Suppressor macrophage (primary cell): ENCODE data around the gene GLB1L2.

Experiments used
- DNase-seq, 4 experiments: peaks; one replicate each; pipeline ENCODE4 v3.0.0-alpha.2; 2020 to 2022

Gene GLB1L2

GRCh38 chr11:134367781-134368180, 36.0 kb downstream of the GLB1L2 start:
- DNase-seq, result no peak

- no peak for DNase-seq
Observed at GRCh38 chr11:134369656-134370525, 38.1 kb downstream of the GLB1L2 start.

GRCh38 chr11:134370526-134371435, 39.0 kb downstream of the GLB1L2 start:
- DNase-seq, result no peak

GRCh38 chr11:134371436-134372185, 39.8 kb downstream of the GLB1L2 start:
- DNase-seq, result no peak

- DNase-seq, result no peak
Observed at GRCh38 chr11:134372536-134372935, 40.7 kb downstream of the GLB1L2 start.

GRCh38 chr11:134372961-134373360, 41.2 kb downstream of the GLB1L2 start:
- no peak for DNase-seq

- no peak for DNase-seq
Observed at GRCh38 chr11:134373591-134374052, 41.8 kb downstream of the GLB1L2 start.

- no peak for DNase-seq
Observed at GRCh38 chr11:134374171-134374570, 42.4 kb downstream of the GLB1L2 start.

- no peak for DNase-seq
Observed at GRCh38 chr11:134374891-134375550, 43.2 kb downstream of the GLB1L2 start.

- no peak for DNase-seq
Observed at GRCh38 chr11:134376150-134376921, 44.5 kb downstream of the GLB1L2 start.

GRCh38 chr11:134377876-134378275, 46.1 kb downstream of the GLB1L2 start:
- no peak for DNase-seq

GRCh38 chr11:134379241-134379640, 47.5 kb downstream of the GLB1L2 start:
- DNase-seq, result no peak

GRCh38 chr11:134380229-134380628, 48.4 kb downstream of the GLB1L2 start:
- DNase-seq, result no peak

- DNase-seq, result no peak
Observed at GRCh38 chr11:134380785-134381184, 49.0 kb downstream of the GLB1L2 start.

- DNase-seq, result no peak
Observed at GRCh38 chr11:134382257-134382656, 50.5 kb downstream of the GLB1L2 start.

- DNase-seq, result no peak
Observed at GRCh38 chr11:134382830-134383229, 51.0 kb downstream of the GLB1L2 start.

- no peak for DNase-seq
Observed at GRCh38 chr11:134383576-134384221, 51.9 kb downstream of the GLB1L2 start.

- DNase-seq, result no peak
Observed at GRCh38 chr11:134384406-134384805, 52.6 kb downstream of the GLB1L2 start.

GRCh38 chr11:134385171-134385570, 53.4 kb downstream of the GLB1L2 start:
- no peak for DNase-seq

- DNase-seq, result no peak
Observed at GRCh38 chr11:134385774-134386565, 54.2 kb downstream of the GLB1L2 start.
